Measurements from ENCODE around the gene NUP210. TPM values are rescaled to one million over a fixed set of nuclear protein-coding genes. Genes with fewer than 3 reads are reported as not detected.

The NUP210 gene
- total and polyA plus RNA-seq, 7 donors = under 0.01 to 26.4 (median 2.1) TPM

DNA sequence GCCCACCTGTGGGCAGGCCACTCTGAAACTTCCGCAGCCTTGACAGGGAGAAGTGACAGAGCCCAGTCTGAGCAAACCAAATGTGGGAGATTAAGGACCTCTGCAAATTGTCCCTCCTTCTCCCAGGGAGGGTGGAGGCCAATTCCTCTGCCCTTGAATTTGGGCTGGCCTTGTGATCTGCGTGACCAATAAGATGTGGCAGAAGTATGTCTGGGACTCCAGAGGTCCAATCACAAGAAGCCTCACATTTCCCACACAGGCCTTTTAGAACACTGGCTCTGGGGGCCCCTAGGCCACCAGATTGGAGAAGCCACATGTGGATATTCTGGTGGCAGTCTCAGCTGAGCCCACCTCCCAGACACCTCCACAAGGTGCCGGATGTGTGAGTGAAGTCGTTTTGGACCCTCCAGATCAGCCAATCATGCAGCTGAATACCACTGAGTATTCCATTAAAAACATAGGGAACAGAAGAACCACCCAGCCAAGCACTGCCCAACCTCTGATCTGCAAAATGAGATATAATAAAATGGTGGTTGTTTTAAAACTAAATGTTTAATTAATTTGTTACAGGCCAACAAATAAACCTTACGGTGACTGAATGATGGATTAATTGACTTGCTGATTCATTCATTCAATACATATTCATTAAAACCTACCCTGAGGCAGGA lies 150.3 kb downstream of the NUP210 start:
- WGBS, 2 donors = 88 to 90% methylated on average over 5 of the region's 5 CpGs
- no peaks in the 10 kb centered on the region for H3K36me3 ChIP-seq
- intact Hi-C loops (cut with DNase I) = no loop called here
- no peak overlapping the region for H3K27ac ChIP-seq
- peaks cover 0 to 8% (median 3%) of the 10 kb centered on the region in 4 donors for H3K9me3 ChIP-seq
- DNase-seq = no peak
- no peak overlapping the region for H3K4me3 ChIP-seq
- no peaks in the 10 kb centered on the region for H3K4me1 ChIP-seq
- peaks cover 0 to 10% (median 0%) of the 10 kb centered on the region in 3 donors for H3K27me3 ChIP-seq
- TF ChIP-seq POLR2A (IDR thresholded peaks at IDR 0.05) (no peak), EP300 (IDR thresholded peaks at IDR 0.05) (no peak), POLR2AphosphoS5 (IDR thresholded peaks at IDR 0.05) (no peak)
- TF ChIP-seq, protein P1, sequence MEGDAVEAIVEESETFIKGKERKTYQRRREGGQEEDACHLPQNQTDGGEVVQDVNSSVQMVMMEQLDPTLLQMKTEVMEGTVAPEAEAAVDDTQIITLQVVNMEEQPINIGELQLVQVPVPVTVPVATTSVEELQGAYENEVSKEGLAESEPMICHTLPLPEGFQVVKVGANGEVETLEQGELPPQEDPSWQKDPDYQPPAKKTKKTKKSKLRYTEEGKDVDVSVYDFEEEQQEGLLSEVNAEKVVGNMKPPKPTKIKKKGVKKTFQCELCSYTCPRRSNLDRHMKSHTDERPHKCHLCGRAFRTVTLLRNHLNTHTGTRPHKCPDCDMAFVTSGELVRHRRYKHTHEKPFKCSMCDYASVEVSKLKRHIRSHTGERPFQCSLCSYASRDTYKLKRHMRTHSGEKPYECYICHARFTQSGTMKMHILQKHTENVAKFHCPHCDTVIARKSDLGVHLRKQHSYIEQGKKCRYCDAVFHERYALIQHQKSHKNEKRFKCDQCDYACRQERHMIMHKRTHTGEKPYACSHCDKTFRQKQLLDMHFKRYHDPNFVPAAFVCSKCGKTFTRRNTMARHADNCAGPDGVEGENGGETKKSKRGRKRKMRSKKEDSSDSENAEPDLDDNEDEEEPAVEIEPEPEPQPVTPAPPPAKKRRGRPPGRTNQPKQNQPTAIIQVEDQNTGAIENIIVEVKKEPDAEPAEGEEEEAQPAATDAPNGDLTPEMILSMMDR (IDR thresholded peaks at IDR 0.05) = no peak

GRCh38 chr3:13268961-13269441 lies 151.1 kb downstream of the NUP210 start:
- Histone ChIP-seq H3K4me3 (no peak overlapping the region), H3K36me3 (no peaks in the 10 kb centered on the region), H3K27ac (no peak overlapping the region), H3K4me1 (no peaks in the 10 kb centered on the region), H3K27me3 (peaks cover 0 to 12% (median 0%) of the 10 kb centered on the region in 3 donors), H3K9me3 (peaks cover 0 to 8% (median 3%) of the 10 kb centered on the region in 4 donors)
- TF ChIP-seq, protein P1 (IDR thresholded peaks at IDR 0.05) = no peak
- no peak for TF ChIP-seq POLR2AphosphoS5 (IDR thresholded peaks at IDR 0.05)
- TF ChIP-seq EP300 (IDR thresholded peaks at IDR 0.05) = no peak
- no peak for TF ChIP-seq POLR2A (IDR thresholded peaks at IDR 0.05)
- intact Hi-C loops (cut with DNase I) = no loop called here
- DNase-seq = no peak
- WGBS, 2 donors = 70 to 81% methylated on average over 11 of the region's 11 CpGs

- intact Hi-C loops (cut with DNase I) = no loop called here
- Histone ChIP-seq H3K9me3 (peaks cover 0 to 8% (median 3%) of the 10 kb centered on the region in 4 donors), H3K4me3 (no peak overlapping the region), H3K4me1 (no peaks in the 10 kb centered on the region), H3K27me3 (peaks cover 0 to 12% (median 0%) of the 10 kb centered on the region in 3 donors), H3K36me3 (no peaks in the 10 kb centered on the region), H3K27ac (no peak overlapping the region)
- no peak for DNase-seq
- 72 to 82% methylated on average over 2 of the region's 2 CpGs for WGBS, 2 donors
- TF ChIP-seq EP300 (IDR thresholded peaks at IDR 0.05) = no peak
- no peak for TF ChIP-seq POLR2A (IDR thresholded peaks at IDR 0.05)
- TF ChIP-seq, protein P1 (IDR thresholded peaks at IDR 0.05) = no peak
- no peak for TF ChIP-seq POLR2AphosphoS5 (IDR thresholded peaks at IDR 0.05)
Measured at GRCh38 chr3:13268120-13268519, 152.0 kb downstream of the NUP210 start.

- Histone ChIP-seq H3K9me3 (peaks cover 0 to 8% (median 3%) of the 10 kb centered on the region in 4 donors), H3K4me1 (no peaks in the 10 kb centered on the region), H3K27ac (no peak overlapping the region), H3K36me3 (no peaks in the 10 kb centered on the region), H3K4me3 (no peak overlapping the region), H3K27me3 (peaks cover 0 to 12% (median 0%) of the 10 kb centered on the region in 3 donors)
- TF ChIP-seq POLR2A (IDR thresholded peaks at IDR 0.05) = no peak
- TF ChIP-seq POLR2AphosphoS5 (IDR thresholded peaks at IDR 0.05) = no peak
- TF ChIP-seq EP300 (IDR thresholded peaks at IDR 0.05) = no peak
- TF ChIP-seq, protein P1 (IDR thresholded peaks at IDR 0.05) = no peak
- no peak for DNase-seq
- intact Hi-C loops (cut with DNase I) = no loop called here
- 79 to 87% methylated on average over 14 of the region's 14 CpGs for WGBS, 2 donors
Measured at GRCh38 chr3:13266651-13267362, 153.3 kb downstream of the NUP210 start.

Small RNA genes within 50 kb of the gene (small RNA-seq; reads per million reads assigned to genes)
- gene AC027124.2 = 0 reads per million in 3 donors

Other genes starting within 250 kb of the NUP210 start
- 10 to 100 TPM; 15.5 to 17.2 (median 16.7) TPM for gene HDAC11, start 60.0 kb upstream of the NUP210 start, total RNA-seq
- 10 to 100 TPM; 20.6 to 30.3 (median 22.8) TPM for gene HDAC11, start 60.0 kb upstream of the NUP210 start, polyA plus RNA-seq
- 100 to 1,000 TPM in 1 of 4 donors, 10 to 100 TPM in 3; 18.7 to 134 (median 56.5) TPM for gene FBLN2, start 128.8 kb upstream of the NUP210 start, total RNA-seq
- 10 to 100 TPM in 1 of 3 donors, 1 to 10 TPM in 2; 1.2 to 14.8 (median 4.2) TPM for gene FBLN2, start 128.8 kb upstream of the NUP210 start, polyA plus RNA-seq